ENCODE results near the gene PDCD4.

Gene PDCD4

GRCh38 chr10:110871298-110872084, at the start of gene PDCD4:
Gene PDCD4 (plus strand): TSS chr10:110871928. CDS start chr10:110876028, 4,100 bp downstream.
- peak; percentile 95 for DNase-seq

- DNase-seq: no peak
Observed at GRCh38 chr10:110822035-110822711, 49.6 kb upstream of the PDCD4 start.

GRCh38 chr10:110822712-110823311, 48.9 kb upstream of the PDCD4 start:
- DNase-seq: no peak

GRCh38 chr10:110824152-110824441, 47.6 kb upstream of the PDCD4 start:
- DNase-seq: no peak

- DNase-seq: no peak
Observed at GRCh38 chr10:110824660-110825059, 47.1 kb upstream of the PDCD4 start.

- no peak for DNase-seq
Observed at GRCh38 chr10:110825508-110825907, 46.2 kb upstream of the PDCD4 start.

- DNase-seq: no peak
Observed at GRCh38 chr10:110827410-110827809, 44.3 kb upstream of the PDCD4 start.

- no peak for DNase-seq
Observed at GRCh38 chr10:110827875-110828274, 43.9 kb upstream of the PDCD4 start.

- DNase-seq: no peak
Observed at GRCh38 chr10:110828525-110828924, 43.2 kb upstream of the PDCD4 start.

- no peak for DNase-seq
Observed at GRCh38 chr10:110829721-110830410, 41.9 kb upstream of the PDCD4 start.

- no peak for DNase-seq
Observed at GRCh38 chr10:110833234-110833940, 38.3 kb upstream of the PDCD4 start.

- no peak for DNase-seq
Observed at GRCh38 chr10:110833941-110834628, 37.6 kb upstream of the PDCD4 start.

- no peak for DNase-seq
Observed at GRCh38 chr10:110834629-110835301, 37.0 kb upstream of the PDCD4 start.

- no peak for DNase-seq
Observed at GRCh38 chr10:110835841-110836240, 35.9 kb upstream of the PDCD4 start.

GRCh38 chr10:110836706-110837105, 35.0 kb upstream of the PDCD4 start:
- no peak for DNase-seq

GRCh38 chr10:110837418-110838171, 34.1 kb upstream of the PDCD4 start:
- no peak for DNase-seq

GRCh38 chr10:110840225-110840922, 31.4 kb upstream of the PDCD4 start:
- DNase-seq: no peak

- no peak for DNase-seq
Observed at GRCh38 chr10:110840923-110841428, 30.8 kb upstream of the PDCD4 start.

- no peak for DNase-seq
Observed at GRCh38 chr10:110841767-110842267, 29.9 kb upstream of the PDCD4 start.
